ENCODE results near the gene UBQLN4.
A peak's percentile ranks its signal among the peaks of the same experiment; 100 is the strongest.

UBQLN4 gene

DNA sequence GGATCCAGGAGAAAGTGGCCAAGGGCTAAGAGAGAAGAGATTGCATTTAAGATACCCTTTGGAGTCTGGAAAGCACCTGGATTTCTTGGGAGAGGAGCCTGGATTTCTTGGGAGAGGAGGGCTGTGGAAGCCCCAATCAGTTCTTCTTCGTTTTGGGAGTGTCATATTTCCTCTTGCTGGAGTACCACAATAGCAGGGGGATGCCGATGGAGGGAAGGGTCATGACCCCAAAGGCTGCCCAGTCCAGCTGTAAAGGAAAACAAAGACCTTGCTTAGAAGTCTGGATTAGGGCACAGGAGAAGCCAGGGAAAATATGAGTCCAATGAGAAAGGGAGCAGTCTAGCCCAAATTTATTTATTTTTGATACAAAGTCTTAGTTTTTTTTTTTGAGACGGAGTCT is 44.2 kb downstream of the UBQLN4 start:
- no peak for DNase-seq

DNA sequence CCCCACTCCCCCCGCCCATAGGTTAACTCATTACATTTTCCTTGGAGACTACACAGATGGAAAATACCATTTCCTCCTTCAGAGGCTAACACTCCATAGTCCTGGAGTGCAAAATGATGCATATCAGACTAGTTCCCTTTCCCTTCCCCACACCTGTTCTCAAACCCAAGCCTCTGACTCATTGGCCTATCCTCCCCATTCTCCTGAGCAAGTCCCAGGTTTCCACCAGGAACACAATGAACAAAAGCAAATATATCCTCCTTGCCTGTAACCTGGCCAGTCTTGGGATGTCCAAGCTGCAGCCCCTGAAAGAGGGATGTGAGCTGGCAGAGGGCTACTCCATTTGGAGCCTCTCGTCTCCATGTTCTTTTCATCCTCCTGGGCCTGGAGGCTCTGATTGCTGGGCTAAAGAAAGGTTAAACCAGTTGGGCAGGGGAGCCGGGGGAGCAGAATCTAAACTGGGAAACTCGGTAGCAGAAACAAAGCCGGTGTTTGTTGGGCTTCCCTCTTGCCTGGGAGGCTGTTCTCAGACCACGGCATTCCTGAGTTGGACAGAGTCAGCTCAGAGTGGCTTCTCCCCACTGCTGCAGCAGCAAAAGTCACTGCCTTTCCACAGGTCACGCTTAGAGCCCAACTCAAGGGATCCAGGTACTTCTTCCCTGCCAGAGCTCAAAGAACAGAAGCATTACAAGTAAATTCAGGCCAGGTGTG is 46.8 kb downstream of the UBQLN4 start:
- DNase-seq = no peak

DNA sequence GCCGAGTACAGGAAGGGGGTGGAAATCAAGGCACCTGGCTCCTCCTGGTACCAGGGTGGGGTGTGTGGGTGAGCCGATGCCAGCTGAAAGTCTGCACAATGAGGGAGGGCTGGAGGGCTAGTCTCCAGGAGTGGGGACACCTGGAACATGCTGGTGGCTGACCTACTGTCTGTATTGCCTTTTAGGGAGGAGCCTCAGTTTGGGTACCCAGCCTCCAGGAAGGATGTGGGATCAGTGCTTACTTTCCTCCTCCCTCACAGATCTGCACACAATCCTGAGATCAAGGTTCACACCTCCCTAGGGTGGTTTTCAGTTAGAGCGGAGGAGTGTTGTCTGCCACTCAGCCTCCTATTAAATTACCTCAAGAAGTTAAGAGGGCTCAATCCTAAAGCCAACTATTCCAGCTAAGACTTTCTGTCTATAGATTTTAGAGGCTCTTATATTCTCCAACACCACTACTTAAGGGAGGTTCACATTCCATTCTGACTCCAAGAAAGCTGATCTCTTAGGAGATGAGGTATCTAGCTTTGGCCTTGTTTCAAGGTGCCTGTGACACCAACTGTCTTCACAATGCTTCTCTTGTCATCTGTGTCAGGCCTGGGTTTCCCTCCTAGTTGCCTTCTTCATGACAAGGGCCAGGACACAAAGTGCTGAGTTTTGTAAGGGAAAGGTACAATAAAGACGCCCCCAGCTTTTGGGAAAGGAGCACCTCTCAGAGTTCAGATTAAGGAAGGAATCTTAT is 48.6 kb downstream of the UBQLN4 start:
- no peak for DNase-seq

DNA sequence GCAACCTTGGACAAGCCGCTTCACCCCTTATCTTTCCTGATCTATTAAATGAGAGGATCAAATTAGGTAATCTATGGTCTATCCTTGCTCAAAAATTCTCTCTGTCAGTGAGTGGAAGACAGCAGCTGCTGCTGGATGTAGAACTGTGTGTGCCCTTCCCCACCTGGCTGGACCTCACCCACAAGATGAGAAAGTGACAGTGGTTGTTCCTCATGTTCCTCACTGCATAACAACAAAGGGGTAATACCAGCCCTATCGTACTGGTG is 49.7 kb downstream of the UBQLN4 start:
- DNase-seq = no peak

DNA sequence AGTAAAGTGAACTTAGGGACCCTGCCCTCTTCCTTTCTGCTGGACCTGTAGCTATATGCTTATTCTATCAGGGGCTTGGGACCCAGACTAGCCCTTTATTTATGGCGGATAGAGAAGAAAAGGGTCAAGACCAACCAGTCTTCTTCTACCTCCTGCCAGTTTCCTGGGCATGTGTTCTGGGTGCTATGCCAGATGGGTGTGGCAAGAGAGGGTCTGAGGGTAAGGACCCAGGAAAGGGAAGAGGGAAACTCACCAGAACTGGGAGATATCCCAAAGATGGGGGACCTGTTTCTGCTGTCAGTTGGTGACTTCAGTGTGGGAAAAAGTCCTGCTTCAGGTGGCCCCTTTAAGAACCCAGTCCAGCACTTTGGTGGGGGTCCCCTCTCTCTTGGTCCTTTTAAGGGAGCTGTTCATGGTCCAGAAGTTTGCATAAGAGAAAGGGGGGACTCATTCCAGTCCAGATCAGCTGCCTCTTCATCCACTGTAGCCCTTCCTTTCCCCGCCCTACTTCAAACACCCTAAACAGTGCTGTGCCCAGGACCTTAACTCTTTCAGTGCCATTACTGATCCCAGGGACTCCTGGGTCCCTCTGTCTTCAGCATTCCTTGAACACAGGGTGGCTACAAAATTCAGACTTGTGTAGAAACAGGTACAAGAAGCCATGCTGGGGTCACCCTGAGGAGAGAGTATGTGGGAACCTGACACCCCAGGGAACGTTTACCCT is 51.2 kb downstream of the UBQLN4 start:
- DNase-seq = no peak

DNA sequence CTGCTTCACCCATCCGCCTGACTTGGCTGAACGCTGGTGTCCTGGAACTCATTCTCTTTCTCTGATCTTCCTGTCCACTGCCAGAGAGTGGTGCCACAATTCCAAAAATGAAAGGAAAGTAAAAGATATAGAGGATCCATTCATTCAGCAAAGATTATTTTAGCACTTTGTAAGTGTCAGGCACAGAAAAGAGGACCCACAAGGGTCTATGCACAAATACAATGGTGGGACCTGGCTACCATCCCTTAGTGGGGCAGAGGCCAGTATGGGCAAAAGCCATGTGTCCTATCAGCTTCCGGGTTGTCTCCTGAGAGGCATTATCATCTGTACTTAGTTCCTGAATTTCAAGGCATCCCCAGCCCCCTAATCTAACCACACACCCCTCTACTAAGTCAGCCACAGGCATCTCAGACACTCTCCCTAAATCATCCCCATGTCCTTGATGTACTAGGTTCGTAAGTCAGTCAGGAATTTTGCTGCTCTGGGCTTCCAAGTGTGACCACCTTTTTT is 51.9 kb downstream of the UBQLN4 start:
- DNase-seq = no peak

DNA sequence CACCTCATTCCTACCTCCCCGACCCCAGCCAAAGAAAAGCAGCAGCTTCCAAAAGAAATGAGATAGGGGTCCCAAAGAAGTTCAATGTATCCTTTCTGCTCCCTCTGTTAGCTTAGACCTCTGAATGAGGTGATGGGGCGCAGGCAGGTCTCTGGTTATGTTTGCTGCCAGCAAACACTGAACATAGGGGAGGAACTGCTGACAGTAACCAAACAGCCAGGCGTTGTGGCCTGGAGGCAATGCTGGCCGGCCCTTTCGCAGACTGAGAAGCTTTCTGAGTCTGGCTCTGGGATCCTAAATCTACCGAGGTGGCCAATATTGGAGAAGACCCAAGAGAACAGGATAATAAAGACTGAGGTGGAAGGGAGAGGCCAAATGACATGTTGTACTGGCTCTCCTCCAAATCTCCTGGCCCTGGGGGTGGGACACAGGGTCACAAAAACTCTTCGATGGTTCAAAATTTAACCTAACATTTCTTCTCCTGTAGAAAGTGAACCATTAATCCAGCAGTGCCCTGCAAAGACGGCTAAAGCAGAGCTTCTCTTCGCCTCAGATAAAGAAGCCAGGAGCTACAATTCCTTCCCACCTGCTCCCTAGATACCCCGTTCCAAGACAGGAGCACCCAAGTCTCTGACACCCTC is 52.5 kb downstream of the UBQLN4 start:
- no peak for DNase-seq

DNA sequence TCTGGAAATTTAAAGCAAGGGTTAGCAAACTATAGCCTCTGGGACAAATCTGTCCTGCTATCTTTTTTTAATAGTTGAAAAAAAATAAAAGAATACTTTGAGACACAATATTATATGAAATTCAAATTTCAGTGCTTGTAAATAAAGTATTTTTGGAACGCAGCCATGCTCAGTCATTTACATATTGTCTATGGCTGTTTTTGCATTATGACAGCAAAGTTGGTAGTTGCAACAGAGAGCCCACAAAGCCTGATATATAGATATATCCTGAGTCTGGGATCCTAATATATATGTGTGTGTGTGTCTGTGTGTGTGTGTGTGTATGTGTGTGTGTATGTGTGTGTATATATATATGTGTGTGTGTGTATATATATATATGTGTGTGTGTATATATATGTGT is 53.6 kb downstream of the UBQLN4 start:
- no peak for DNase-seq

DNA sequence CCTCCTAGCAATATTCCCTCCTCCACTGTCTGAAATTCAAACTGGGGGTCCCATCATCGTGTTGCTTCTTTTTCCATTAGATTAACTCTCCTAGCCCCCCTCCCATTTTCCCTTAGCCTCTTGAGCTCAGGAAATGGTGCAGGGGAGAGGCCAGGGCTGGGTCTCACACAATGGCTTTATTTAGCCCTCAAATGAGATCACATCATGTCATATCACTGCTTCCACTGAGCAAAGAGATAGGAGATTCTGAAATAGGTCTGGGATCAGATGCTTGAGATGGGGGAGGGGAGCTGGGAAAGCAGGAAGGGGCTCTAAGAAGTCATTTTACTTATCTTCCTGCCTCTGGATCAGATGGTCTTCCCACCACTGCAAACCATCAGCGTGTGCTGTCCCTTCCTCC is 57.4 kb downstream of the UBQLN4 start:
- DNase-seq = no peak

DNA sequence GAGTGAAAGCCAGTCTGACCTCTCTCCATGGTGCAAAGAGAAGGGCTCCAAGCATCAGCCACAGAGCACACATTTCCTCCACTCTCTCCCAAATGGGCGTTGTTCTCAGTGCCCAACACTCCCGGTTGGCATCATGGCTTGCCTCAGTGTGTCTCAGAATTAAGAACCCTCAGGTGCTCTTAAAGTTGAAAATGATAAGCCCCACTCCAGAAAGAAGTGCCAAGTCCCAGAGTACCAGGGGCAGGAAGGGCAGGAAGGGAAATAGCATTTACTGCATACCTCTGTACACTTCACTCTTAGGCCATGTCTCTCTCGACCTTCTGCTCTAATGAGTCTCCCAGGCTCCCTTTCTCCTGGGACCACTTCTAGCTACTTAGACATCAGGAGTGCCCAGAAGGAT is 60.0 kb downstream of the UBQLN4 start:
- no peak for DNase-seq

DNA sequence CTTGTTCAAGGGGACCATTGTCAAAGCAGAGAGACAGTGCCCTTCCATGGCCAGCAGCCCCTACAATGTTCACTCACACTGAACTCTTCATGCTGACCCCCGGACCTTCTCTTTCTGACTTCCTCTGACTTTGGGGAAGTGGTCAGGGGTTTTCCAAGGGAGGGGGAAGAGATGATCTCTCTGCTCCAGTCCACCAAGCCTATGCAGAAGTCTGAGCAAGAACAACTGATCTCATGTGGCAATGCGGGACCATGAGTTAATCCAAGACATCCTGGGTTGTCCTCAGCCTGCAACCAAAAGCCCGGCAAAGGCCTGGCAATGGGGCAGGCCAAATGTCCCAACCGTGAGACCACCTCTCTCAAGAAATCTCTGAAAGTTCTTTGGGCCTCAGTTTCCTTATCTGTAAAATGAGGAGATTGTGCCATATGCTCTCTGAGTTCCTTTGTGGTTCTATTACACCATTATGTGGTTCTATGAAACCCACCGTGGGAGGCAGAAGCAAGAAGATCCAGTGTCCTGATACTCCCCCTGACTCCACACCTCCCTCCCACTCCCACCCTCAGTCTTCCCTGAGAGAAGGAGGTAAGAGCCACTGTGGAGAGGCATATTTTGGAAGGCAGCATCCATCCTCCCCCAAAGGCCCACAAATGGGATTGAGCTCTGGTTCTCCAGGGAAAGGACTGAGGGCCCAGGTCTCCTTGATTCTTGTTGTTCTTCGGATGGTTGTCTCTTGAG is 63.4 kb downstream of the UBQLN4 start:
- DNase-seq = no peak

DNA sequence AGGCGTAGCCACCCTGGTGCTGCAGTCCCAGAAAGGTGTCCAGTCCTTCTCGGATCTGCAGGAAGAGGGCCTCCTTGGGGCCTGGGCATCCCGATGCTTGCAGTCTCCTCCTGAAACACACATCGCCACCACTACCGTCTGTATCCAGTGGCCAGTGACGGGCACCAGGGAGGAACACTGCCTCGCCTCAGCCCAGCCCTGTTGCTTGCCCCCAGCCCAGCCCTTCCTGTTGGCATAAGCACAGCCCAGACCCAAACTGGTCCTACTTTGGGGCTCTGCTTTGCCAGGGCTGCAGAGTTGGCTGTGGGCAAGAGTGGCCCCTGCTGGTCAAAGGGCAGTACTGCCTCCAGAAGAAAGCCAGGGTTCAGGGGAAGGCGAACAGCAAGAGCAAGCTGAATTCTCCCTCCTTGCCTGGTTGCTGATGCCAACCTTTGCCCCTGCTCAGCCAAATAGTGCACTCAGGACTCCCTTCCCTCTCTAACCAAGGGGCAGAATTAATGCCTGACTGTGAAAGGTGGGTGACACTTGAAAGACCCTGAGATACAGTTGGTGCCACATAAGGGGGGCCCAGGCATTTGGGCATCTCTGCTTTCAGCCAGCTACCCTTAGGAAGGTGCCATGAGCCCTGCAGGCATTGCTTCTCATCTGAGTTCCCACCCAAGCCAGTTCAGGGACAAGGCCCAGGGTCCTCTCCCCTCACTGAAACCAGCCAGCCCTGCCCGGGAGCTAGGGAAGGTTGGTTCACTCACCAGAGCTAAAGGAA is 64.2 kb downstream of the UBQLN4 start:
- peak; percentile 86 for DNase-seq
